Ascending aorta (tissue), 2 donors: Measurements from ENCODE around the gene HOXC12. TPM values are rescaled to one million over a fixed set of nuclear protein-coding genes. Genes with fewer than 3 reads are reported as not detected.

Experiments used
- DNase-seq, 2 donors: peaks; one replicate each; pipeline ENCODE4 v3.0.0-alpha.2; 2019; ENCODE audit warnings: low spot score in 2 of 2
- H3K27ac ChIP-seq, 2 donors: fragments of 200-600 bp; sonication (generic); one replicate each; pipeline ENCODE4 v1.5.1; 2016 to 2017; ENCODE audit warnings: mild to moderate bottlenecking in 1 of 2
- H3K27me3 ChIP-seq: fragments of 200-600 bp; sonication (generic); one replicate; pipeline ENCODE4 v1.5.1; 2017
- H3K36me3 ChIP-seq, 2 donors: fragments of 200-600 bp; sonication (generic); one replicate each; pipeline ENCODE4 v1.5.1; 2016
- H3K4me1 ChIP-seq, 2 donors: fragments of 200-600 bp; sonication (generic); one replicate each; pipeline ENCODE4 v1.5.1; 2016 to 2017; ENCODE audit warnings: mild to moderate bottlenecking in 1 of 2
- H3K4me3 ChIP-seq, 2 donors: fragments of 200-600 bp; sonication (generic); one replicate each; pipeline ENCODE4 v1.5.1; 2016 to 2017; ENCODE audit warnings: mild to moderate bottlenecking in 1 of 2
- H3K9me3 ChIP-seq, 2 donors: fragments of 200-600 bp; sonication (generic); one replicate each; pipeline ENCODE4 v1.5.1; 2016
- CTCF ChIP-seq, 3 experiments: fragments of 200-600 bp in 2 of 3; fragments of 450-650 bp in 1 of 3; sonication (generic) in 2 of 3; IDR thresholded peaks; one replicate each; pipeline ENCODE4 v1.5.1; 2016 to 2019; ENCODE audit warnings: antibody characterized with exemption in 3 of 3, mild to moderate bottlenecking in 1 of 3, moderate library complexity in 1 of 3
- intact Hi-C: fragments of 100-400 bp; cut with DNase I; formaldehyde crosslinking; loops from one replicate; pipeline ENCODE4 v1.15.1; 2023
- total RNA-seq: library from RNA; depleted of rRNA; stranded (reverse); fragments of >200 nt; gene quantifications from one replicate; pipeline ENCODE4 v1.1.0, GENCODE V29; 2016

HOXC12 gene
- total RNA-seq, 1 donor from 2014 or later: not detected

- Histone ChIP-seq H3K27ac (no peak overlapping the region), H3K4me1 (peaks cover 6 to 13% of the 10 kb centered on the region in 2 donors), H3K27me3 (peaks cover 63% of the 10 kb centered on the region), H3K4me3 (no peak overlapping the region), H3K9me3 (no peaks in the 10 kb centered on the region), H3K36me3 (no peaks in the 10 kb centered on the region)
- TF ChIP-seq CTCF (IDR thresholded peaks at IDR 0.05): no peak
- DNase-seq: no peak
- intact Hi-C loops: no loop called here
These were observed 34.0 kb downstream of the HOXC12 start for GRCh38 chr12:53988541-53989226.

- Histone ChIP-seq H3K27ac (no peak overlapping the region), H3K36me3 (no peaks in the 10 kb centered on the region), H3K9me3 (no peaks in the 10 kb centered on the region), H3K4me1 (peaks cover 11 to 19% of the 10 kb centered on the region in 2 donors), H3K4me3 (no peak overlapping the region), H3K27me3 (peaks cover 64% of the 10 kb centered on the region)
- no peak for DNase-seq
- TF ChIP-seq CTCF (IDR thresholded peaks at IDR 0.05): peak in 2 of 3 experiments; percentile 6 to 28
- intact Hi-C loops: no loop called here
These were observed 34.8 kb downstream of the HOXC12 start for GRCh38 chr12:53989227-53990113.

- TF ChIP-seq CTCF (IDR thresholded peaks at IDR 0.05): no peak
- no peak overlapping the region for H3K4me3 ChIP-seq
- no peaks in the 10 kb centered on the region for H3K36me3 ChIP-seq
- no peak for DNase-seq
- no peak overlapping the region for H3K27ac ChIP-seq
- H3K4me1 ChIP-seq: peaks cover 17 to 23% of the 10 kb centered on the region in 2 donors
- peaks cover 66% of the 10 kb centered on the region for H3K27me3 ChIP-seq
- intact Hi-C loops: no loop called here
- H3K9me3 ChIP-seq: no peaks in the 10 kb centered on the region
These were observed 35.8 kb downstream of the HOXC12 start for GRCh38 chr12:53990311-53991076.

GRCh38 chr12:53991077-53991460, 36.4 kb downstream of the HOXC12 start:
- intact Hi-C loops: no loop called here
- Histone ChIP-seq H3K9me3 (no peaks in the 10 kb centered on the region), H3K36me3 (no peaks in the 10 kb centered on the region), H3K27ac (no peak overlapping the region), H3K4me3 (no peak overlapping the region), H3K4me1 (peaks cover 14 to 17% of the 10 kb centered on the region in 2 donors), H3K27me3 (peaks cover 62% of the 10 kb centered on the region)
- DNase-seq: no peak
- no peak for TF ChIP-seq CTCF (IDR thresholded peaks at IDR 0.05)

GRCh38 chr12:53992377-53992889, 37.7 kb downstream of the HOXC12 start:
- Histone ChIP-seq H3K36me3 (no peaks in the 10 kb centered on the region), H3K27me3 (peaks cover 49% of the 10 kb centered on the region), H3K9me3 (no peaks in the 10 kb centered on the region), H3K4me1 (peaks cover 11 to 14% of the 10 kb centered on the region in 2 donors), H3K27ac (no peak overlapping the region), H3K4me3 (no peak overlapping the region)
- intact Hi-C loops: no loop called here
- DNase-seq: no peak
- TF ChIP-seq CTCF (IDR thresholded peaks at IDR 0.05): no peak
